A673 (cell line): ENCODE results near the gene DENND4C. TPM values are rescaled to one million over a fixed set of nuclear protein-coding genes. Genes with fewer than 3 reads are reported as not detected.

Experiments used
- BruUV-seq: library from RNA; stranded (reverse); fragments of 400-500 nt; replicated peaks from 2 replicates; lab custom pipeline; 2021; lab: Mats Ljungman, UMichigan
- CTCF ChIA-PET: fragments of 300-600 bp; sonication (Branson Sonifier 250); formaldehyde crosslinking; loops from one replicate; lab custom pipeline; 2022; ENCODE audit warnings: antibody characterized with exemption; lab: Charles Lee
- POLR2A ChIA-PET: fragments of 300-600 bp; sonication (Branson Sonifier 250); formaldehyde crosslinking; loops from one replicate; lab custom pipeline; 2022; ENCODE audit warnings: antibody characterized with exemption; ENCODE audit not compliant: low non-redundant PET; lab: Charles Lee
- DNase-seq: peaks from one replicate; pipeline ENCODE4 v3.0.0-alpha.2; 2015; ENCODE audit warnings: low spot score
- H3K27ac ChIP-seq: fragments of 200-600 bp; sonication (generic); 2 replicates; pipeline ENCODE4 v1.5.1; 2016; ENCODE audit warnings: mixed run types, low read depth, mild to moderate bottlenecking, mixed read lengths, antibody characterized with exemption, low read length; ENCODE audit not compliant: poor library complexity, severe bottlenecking
- H3K27me3 ChIP-seq: fragments of 200-600 bp; sonication (generic); replicated peaks from 2 replicates; pipeline ENCODE4 v1.6.1; 2017; ENCODE audit warnings: mixed run types, low read depth, mild to moderate bottlenecking, mixed read lengths, antibody characterized with exemption, low read length; ENCODE audit not compliant: insufficient read depth, poor library complexity
- H3K36me3 ChIP-seq: fragments of 200-600 bp; sonication (generic); 2 replicates; pipeline ENCODE4 v1.6.1; 2016; ENCODE audit warnings: mixed run types, mild to moderate bottlenecking, mixed read lengths, antibody characterized with exemption, low read length; ENCODE audit not compliant: insufficient read depth, poor library complexity, severe bottlenecking
- H3K4me1 ChIP-seq: fragments of 200-600 bp; sonication (generic); 2 replicates; pipeline ENCODE4 v1.6.1; 2017; ENCODE audit warnings: mixed run types, mild to moderate bottlenecking, mixed read lengths, antibody characterized with exemption, low read length; ENCODE audit not compliant: insufficient read depth, poor library complexity, severe bottlenecking
- H3K4me3 ChIP-seq: fragments of 200-600 bp; sonication (generic); 2 replicates; pipeline ENCODE4 v1.5.1; 2016; ENCODE audit warnings: low read depth, mixed run types, mild to moderate bottlenecking, mixed read lengths, low read length; ENCODE audit not compliant: poor library complexity, severe bottlenecking
- H3K9me3 ChIP-seq: fragments of 200-600 bp; sonication (generic); 2 replicates; pipeline ENCODE4 v1.6.1; 2016; ENCODE audit warnings: mixed run types, low read depth, mild to moderate bottlenecking, mixed read lengths, antibody characterized with exemption, low read length; ENCODE audit not compliant: poor library complexity, severe bottlenecking
- CTCF ChIP-seq: fragments of 300-800, 200-600 bp; sonication (generic); conservative IDR thresholded peaks from 2 replicates; pipeline ENCODE4 v1.5.1; 2017; ENCODE audit warnings: low read depth, mild to moderate bottlenecking, antibody characterized with exemption, low read length, moderate library complexity, mixed read lengths
- EZH2 ChIP-seq: fragments of 200-600 bp; sonication (generic); IDR thresholded peaks from 2 replicates; pipeline ENCODE4 v1.6.1; 2017; ENCODE audit warnings: borderline replicate concordance, low read depth, mild to moderate bottlenecking, mixed read lengths, antibody characterized with exemption, low read length; ENCODE audit not compliant: poor library complexity, severe bottlenecking
- intact Hi-C: fragments of 100-400 bp; cut with micrococcal nuclease; formaldehyde crosslinking; loops from one replicate; pipeline ENCODE4 v1.10.0; 2022; ENCODE audit not compliant: unreplicated experiment
- total RNA-seq: library from RNA; stranded (reverse); gene quantifications from 2 replicates; pipeline ENCODE4 v1.2.3, GENCODE V29; 2021

DENND4C gene
- total RNA-seq, 1 experiment from 2014 or later: 13.9 TPM

GRCh38 chr9:19281801-19282200 is 51.3 kb downstream of the DENND4C start:
- Histone ChIP-seq H3K9me3 (no peaks in the 10 kb centered on the region), H3K4me1 (no peaks in the 10 kb centered on the region), H3K4me3 (no peak overlapping the region), H3K27me3 (no peaks in the 10 kb centered on the region), H3K36me3 (no peaks in the 10 kb centered on the region), H3K27ac (no peak overlapping the region)
- ChIA-PET CTCF (no interaction called here), POLR2A (no interaction called here)
- no peak for DNase-seq
- intact Hi-C loops: no loop called here
- TF ChIP-seq CTCF (no peak), EZH2 (no peak)
- BruUV-seq: no TSS peak

GRCh38 chr9:19283072-19283710 is 52.7 kb downstream of the DENND4C start:
- intact Hi-C loops: no loop called here
- POLR2A ChIA-PET: no interaction called here
- TF ChIP-seq EZH2 (no peak), CTCF (no peak)
- no peaks in the 10 kb centered on the region for H3K27me3 ChIP-seq
- no peaks in the 10 kb centered on the region for H3K4me1 ChIP-seq
- no peaks in the 10 kb centered on the region for H3K9me3 ChIP-seq
- H3K36me3 ChIP-seq: no peaks in the 10 kb centered on the region
- no peak overlapping the region for H3K27ac ChIP-seq
- H3K4me3 ChIP-seq: no peak overlapping the region
- BruUV-seq: no TSS peak
- no peak for DNase-seq
- CTCF ChIA-PET: interaction anchor here (0.7 kb wide), 1 partner anchor 33 kb away, joined by 5 read pairs; no protein-coding TSS in a partner anchor

GRCh38 chr9:19284729-19285128 is 54.2 kb downstream of the DENND4C start:
- ChIA-PET CTCF (no interaction called here), POLR2A (no interaction called here)
- H3K27ac ChIP-seq: no peak overlapping the region
- no peaks in the 10 kb centered on the region for H3K36me3 ChIP-seq
- TF ChIP-seq CTCF (no peak), EZH2 (no peak)
- no peaks in the 10 kb centered on the region for H3K27me3 ChIP-seq
- no peaks in the 10 kb centered on the region for H3K4me1 ChIP-seq
- intact Hi-C loops: no loop called here
- no peak overlapping the region for H3K4me3 ChIP-seq
- H3K9me3 ChIP-seq: no peaks in the 10 kb centered on the region
- BruUV-seq: no TSS peak
- DNase-seq: no peak
